GM12878 (cell line): ENCODE data around the gene ENTREP1. TPM values are rescaled to one million over a fixed set of nuclear protein-coding genes. Genes with fewer than 3 reads are reported as not detected.

Source experiments
- ATAC-seq: fragments of 200-7000 bp; cut with Tn5 transposase; 3 replicates; pipeline ENCODE4 v1.9.1; 2020; ENCODE audit warnings: mild to moderate bottlenecking, moderate library complexity
- BruUV-seq: library from RNA; stranded (reverse); fragments of 400-500 nt; replicated peaks from 2 replicates; lab custom pipeline; 2021; lab: Mats Ljungman, UMichigan
- CTCF ChIA-PET: fragments of 300-600 bp; sonication (Branson Sonifier 250); formaldehyde crosslinking; extraction: SDS; loops from one replicate; lab custom pipeline; 2021; ENCODE audit warnings: inconsistent platforms; lab: Yijun Ruan, JAX
- POLR2A ChIA-PET: fragments of 350-600 bp; formaldehyde crosslinking; extraction: SDS; loops from one replicate; lab custom pipeline; 2021; ENCODE audit warnings: inconsistent platforms; lab: Charles Lee
- RAD21 ChIA-PET: fragments of 300-600 bp; sonication (Branson Sonifier 250); formaldehyde crosslinking; loops from one replicate; lab custom pipeline; 2023; ENCODE audit warnings: antibody characterized with exemption; ENCODE audit not compliant: unreplicated experiment; lab: Charles Lee
- SMC1A ChIA-PET: fragments of 300-600 bp; sonication (Branson Sonifier 250); formaldehyde crosslinking; loops from one replicate; lab custom pipeline; 2023; ENCODE audit not compliant: unreplicated experiment, uncharacterized antibody; lab: Charles Lee
- DNase-seq: peaks from one replicate; pipeline ENCODE4 v3.0.0-alpha.2; 2011; ENCODE audit warnings: low read depth, low spot score
- FAIRE-seq: peaks from 3 replicates; lab custom pipeline; 2011; peaks lifted over from hg19 to GRCh38; lab: Jason Lieb, UNC
- H2AFZ ChIP-seq: 2 replicates; pipeline ENCODE4 v1.6.0; 2011; ENCODE audit warnings: low read depth, low read length, control low read depth; ENCODE audit not compliant: control insufficient read depth
- H3K27ac ChIP-seq: 2 replicates; pipeline ENCODE4 v1.5.1; 2011; ENCODE audit warnings: control low read depth; ENCODE audit not compliant: control insufficient read depth, insufficient read depth
- H3K27me3 ChIP-seq, 2 experiments: replicated peaks in 1 of 2; 2 replicates each; pipeline versions ENCODE4 v1.6.0 to v1.6.1; 2011; ENCODE audit warnings: low read length in 1 of 2; ENCODE audit not compliant: control insufficient read depth in 2 of 2, insufficient read depth in 2 of 2
- H3K36me3 ChIP-seq, 2 experiments: 2 replicates each; pipeline ENCODE4 v1.5.1; 2011; ENCODE audit warnings: low read length in 1 of 2; ENCODE audit not compliant: control insufficient read depth in 2 of 2, insufficient read depth in 2 of 2
- H3K4me1 ChIP-seq: 2 replicates; pipeline ENCODE4 v1.6.1; 2011; ENCODE audit warnings: mild to moderate bottlenecking, low read length, moderate library complexity, mixed read lengths; ENCODE audit not compliant: control insufficient read depth, insufficient read depth
- H3K4me2 ChIP-seq: 2 replicates; pipeline ENCODE4 v1.6.0; 2011; ENCODE audit warnings: control low read depth; ENCODE audit not compliant: control insufficient read depth, insufficient read depth
- H3K4me3 ChIP-seq: fragments of 200-600 bp; sonication (generic); 2 replicates; pipeline ENCODE4 v1.5.1; 2016
- H3K79me2 ChIP-seq: 2 replicates; pipeline ENCODE4 v1.6.0; 2011; ENCODE audit warnings: low read length; ENCODE audit not compliant: control insufficient read depth, insufficient read depth
- H3K9ac ChIP-seq: 2 replicates; pipeline ENCODE4 v1.8.0; 2011; ENCODE audit warnings: low read length, control low read depth, mixed read lengths; ENCODE audit not compliant: control insufficient read depth, insufficient read depth
- H3K9me3 ChIP-seq: replicated peaks from 3 replicates; pipeline ENCODE4 v1.5.1; 2011; ENCODE audit warnings: mild to moderate bottlenecking, low read length; ENCODE audit not compliant: control insufficient read depth, insufficient read depth
- H4K20me1 ChIP-seq: 2 replicates; pipeline ENCODE4 v1.6.0; 2011; ENCODE audit not compliant: control insufficient read depth, insufficient read depth
- CHD2 ChIP-seq: IDR thresholded peaks from 2 replicates; pipeline ENCODE4 v1.6.1; 2011; ENCODE audit warnings: low read depth, low read length, improper control_type of control experiment, borderline replicate concordance
- CTCF ChIP-seq, 3 experiments: IDR thresholded peaks in 2 of 3; conservative IDR thresholded peaks in 1 of 3; 2 replicates each; pipeline ENCODE4 v1.5.1; 2011; ENCODE audit warnings: low read depth in 3 of 3, low read length in 3 of 3, mild to moderate bottlenecking in 3 of 3, control low read depth in 2 of 3, moderate library complexity in 2 of 3, inconsistent platforms in 1 of 3, mixed read lengths in 1 of 3; ENCODE audit not compliant: control insufficient read depth in 2 of 3, insufficient read depth in 1 of 3; ENCODE audit errors: extremely low read depth in 1 of 3
- DPF2 ChIP-seq: fragments of 450-650 bp; IDR thresholded peaks from 2 replicates; pipeline ENCODE4 v1.6.1; 2017; ENCODE audit warnings: mild to moderate bottlenecking
- FOXK2 ChIP-seq: fragments of 450-650 bp; IDR thresholded peaks from 2 replicates; pipeline ENCODE4 v1.6.1; 2017; ENCODE audit warnings: mild to moderate bottlenecking, moderate library complexity
- FOXM1 ChIP-seq: IDR thresholded peaks from 2 replicates; pipeline ENCODE4 v1.6.1; 2012; ENCODE audit warnings: low read depth, mild to moderate bottlenecking, inconsistent platforms, low read length, moderate library complexity
- IRF4 ChIP-seq: IDR thresholded peaks from 2 replicates; pipeline ENCODE4 v1.6.1; 2011; ENCODE audit warnings: low read depth, low read length
- KAT2A ChIP-seq: conservative IDR thresholded peaks from 2 replicates; pipeline ENCODE4 v1.6.1; 2011; ENCODE audit warnings: low read depth, low read length; ENCODE audit not compliant: control insufficient read depth
- MEF2B ChIP-seq: fragments of 450-650 bp; IDR thresholded peaks from 2 replicates; pipeline ENCODE4 v1.6.1; 2018; ENCODE audit warnings: mild to moderate bottlenecking, moderate library complexity; ENCODE audit not compliant: partially characterized antibody, poor library complexity, severe bottlenecking
- MYC ChIP-seq: IDR thresholded peaks from 2 replicates; pipeline ENCODE4 v1.6.1; 2011; ENCODE audit warnings: mild to moderate bottlenecking, low read length, moderate library complexity, inconsistent platforms; ENCODE audit not compliant: insufficient read depth, insufficient replicate concordance, insufficient read length, severe bottlenecking
- NFIC ChIP-seq: IDR thresholded peaks from 2 replicates; pipeline ENCODE4 v1.6.1; 2012; ENCODE audit warnings: low read depth, mild to moderate bottlenecking, inconsistent platforms, low read length, moderate library complexity
- NKRF ChIP-seq: fragments of 450-650 bp; conservative IDR thresholded peaks from 2 replicates; pipeline ENCODE4 v1.6.1; 2017; ENCODE audit warnings: mild to moderate bottlenecking, moderate library complexity
- NRF1 ChIP-seq: conservative IDR thresholded peaks from 2 replicates; pipeline ENCODE4 v1.6.1; 2011; ENCODE audit warnings: mild to moderate bottlenecking, low read depth, low read length, improper control_type of control experiment
- RAD21 ChIP-seq: IDR thresholded peaks from 2 replicates; pipeline ENCODE4 v1.6.1; 2011; ENCODE audit warnings: mild to moderate bottlenecking, low read depth, low read length, moderate library complexity; ENCODE audit not compliant: insufficient read depth
- RCOR1 ChIP-seq: conservative IDR thresholded peaks from 2 replicates; pipeline ENCODE4 v1.6.1; 2012; ENCODE audit warnings: low read depth, low read length, improper control_type of control experiment
- SIX5 ChIP-seq: IDR thresholded peaks from 2 replicates; pipeline ENCODE4 v1.6.1; 2011; ENCODE audit warnings: mild to moderate bottlenecking, low read depth, low read length, moderate library complexity; ENCODE audit not compliant: severe bottlenecking
- SMC3 ChIP-seq: IDR thresholded peaks from 2 replicates; pipeline ENCODE4 v1.6.1; 2011; ENCODE audit warnings: low read length, improper control_type of control experiment, borderline replicate concordance
- TBL1XR1 ChIP-seq: IDR thresholded peaks from 2 replicates; pipeline ENCODE4 v1.6.1; 2012; ENCODE audit warnings: low read depth, low read length, improper control_type of control experiment
- YY1 ChIP-seq: IDR thresholded peaks from 2 replicates; pipeline ENCODE4 v1.6.1; 2011; ENCODE audit warnings: low read depth, mild to moderate bottlenecking, low read length
- ZNF384 ChIP-seq: IDR thresholded peaks from 2 replicates; pipeline ENCODE4 v1.6.1; 2012; ENCODE audit warnings: low read depth, mild to moderate bottlenecking, low read length, improper control_type of control experiment, borderline replicate concordance
- WGBS: methylation state at CpG from one replicate; pipeline ENCODE4 v1.1.6; 2016; ENCODE audit warnings: low lambda C conversion rate; ENCODE audit not compliant: insufficient replicate concordance, insufficient coverage; ENCODE audit errors: missing lambda C conversion rate; 5-methylcytosine and 5-hydroxymethylcytosine counted together
- in situ Hi-C: fragments of 300-500 bp; cut with MboI; formaldehyde crosslinking; loops from 9 replicates; pipeline ENCODE4 v1.14.3; 2018; ENCODE audit warnings: mixed read lengths
- intact Hi-C: fragments of 100-400 bp; cut with micrococcal nuclease; formaldehyde crosslinking; loops from one replicate; pipeline ENCODE4 v1.14.2; 2022; ENCODE audit not compliant: unreplicated experiment
- polyA plus RNA-seq, 11 experiments: library from polyadenylated mRNA; depleted of rRNA in 4 of 11; unstranded in 6 of 11; stranded (reverse) in 5 of 11; fragments of >200 nt; fragmentation: Nextera tagmentation in 4 of 11; fragmentation: Illumina TruSeq in 1 of 11; extraction: Ambion mirVana in 4 of 11; extraction: Trizol in 1 of 11; gene quantifications; 1 replicate in 1 of 11; 2 replicates in 10 of 11; pipeline versions ENCODE4 v1.2.1 to v1.2.3, GENCODE V29; 2011 to 2016; ENCODE audit warnings: inconsistent platforms in 2 of 11, missing spikeins in 2 of 11, low read depth in 1 of 11
- total RNA-seq, 4 experiments: library from RNA; depleted of rRNA in 3 of 4; stranded (reverse); fragments of >200 nt in 3 of 4; fragmentation: Illumina TruSeq in 1 of 4; extraction: Trizol in 1 of 4; gene quantifications; 2 replicates each; pipeline versions ENCODE4 v1.2.1 to v1.2.3, GENCODE V29; 2013 to 2021

The ENTREP1 gene
- total and polyA plus RNA-seq, 10 of the 15 experiments (the other 5 are each of a cell fraction or from before 2014, with no cell fraction given): not detected

GRCh38 chr9:69421908-69422801 is 97.1 kb downstream of the ENTREP1 start:
- FAIRE-seq: peak; percentile 88
- CTCF ChIA-PET: interaction anchor here (0.7 to 5.1 kb wide), 32 partner anchors 8 to 689 kb away, joined by 3 to 89 read pairs (median 4); partner anchors contain the start of gene FXN
- H3K36me3 ChIP-seq: no peaks in the 10 kb centered on the region
- no peak for DNase-seq
- no peak overlapping the region for H3K9ac ChIP-seq
- H3K4me3 ChIP-seq: no peak overlapping the region
- 35% methylated on average over 16 of the region's 16 CpGs for WGBS
- in situ Hi-C loops (loop anchor here (5.0 to 10.0 kb wide), 3 partner anchors 125 to 503 kb away; no protein-coding TSS in a partner anchor), intact Hi-C loops (loop anchor here (2.0 to 5.0 kb wide), 5 partner anchors 50 to 690 kb away; partner anchors contain the start of gene APBA1)
- no TSS peak for BruUV-seq
- no peak overlapping the region for H2AFZ ChIP-seq
- H4K20me1 ChIP-seq: no peaks in the 10 kb centered on the region
- POLR2A ChIA-PET: no interaction called here
- H3K27ac ChIP-seq: no peak overlapping the region
- no peak for TF ChIP-seq DPF2
- no peak for TF ChIP-seq KAT2A
- no peak for TF ChIP-seq TBL1XR1
- TF ChIP-seq SIX5: no peak
- TF ChIP-seq FOXM1: no peak
- peak; percentile 93 for TF ChIP-seq SMC3
- TF ChIP-seq FOXK2: no peak
- TF ChIP-seq ZNF384: no peak
- no peak for TF ChIP-seq MYC
- TF ChIP-seq RAD21: peak; percentile 95
- no peak for TF ChIP-seq NKRF
- TF ChIP-seq NRF1: no peak
- no peak for TF ChIP-seq RCOR1
- peak; percentile 63 to 83 (median 70); a peak in 5 of 6 replicates for TF ChIP-seq CTCF (IDR thresholded peaks at IDR 0.05 in 2 of 3, conservative IDR thresholded peaks at IDR 0.05 in 1 of 3; ENCODE audit: control insufficient read depth in 2 of 3, extremely low read depth in 1 of 3, insufficient read depth in 1 of 3, low read depth in 3 of 3, low read length in 3 of 3)
- TF ChIP-seq NFIC: no peak
- no peak for TF ChIP-seq MEF2B
- 0 out of 2 replicates have a peak, but pooled peaks have one; percentile 46 for TF ChIP-seq YY1
- TF ChIP-seq IRF4: no peak
- TF ChIP-seq CHD2: no peak
- peak; percentile 81 for ATAC-seq
- no peaks in the 10 kb centered on the region for H3K79me2 ChIP-seq
- H3K27me3 ChIP-seq: no peaks in the 10 kb centered on the region; a peak in 2 of 4 replicates
- RAD21 ChIA-PET: interaction anchor here (0.9 to 3.9 kb wide), 10 partner anchors 10 to 688 kb away, joined by 3 to 26 read pairs (median 6); no protein-coding TSS in a partner anchor
- H3K4me1 ChIP-seq: no peaks in the 10 kb centered on the region
- H3K9me3 ChIP-seq: no peaks in the 10 kb centered on the region
- no peak overlapping the region for H3K4me2 ChIP-seq
- SMC1A ChIA-PET: interaction anchor here (0.5 to 4.7 kb wide), 10 partner anchors 54 to 959 kb away, joined by 3 to 48 read pairs (median 6); no protein-coding TSS in a partner anchor
